Spleen (tissue), 7 donors: ENCODE results near the gene LHFPL5.

Source experiments
- POLR2A ChIP-seq, 3 donors: fragments of 450-650 bp; IDR thresholded peaks; one replicate each; pipeline ENCODE4 v1.5.1; 2017; ENCODE audit warnings: antibody characterized with exemption in 3 of 3, mild to moderate bottlenecking in 1 of 3
- POLR2AphosphoS5 ChIP-seq, 3 donors: sonication (generic); formaldehyde crosslinking; IDR thresholded peaks; one replicate each; pipeline ENCODE4 v1.5.1; 2017; ENCODE audit warnings: antibody characterized with exemption in 3 of 3
- TF ChIP-seq, protein P1 (sequence below), 11 experiments: fragments of 200-600 bp in 7 of 11; fragments of 450-650 bp in 4 of 11; sonication (generic) in 4 of 11; IDR thresholded peaks in 8 of 11; conservative IDR thresholded peaks in 3 of 11; 1 replicate in 7 of 11; 2 replicates in 4 of 11; pipeline versions ENCODE4 v1.4.0 to v1.8.0; 2016 to 2021; ENCODE audit warnings: antibody characterized with exemption in 11 of 11, inconsistent platforms in 4 of 11, mild to moderate bottlenecking in 1 of 11
- donor health status: DM: no; HTN: no; CAD: no; lungs with moderate emphysema.
- donor health status: DM: no; HTN: no; CAD: no.
- donor health status: DM: no; HTN: no; CAD: no.

DNA sequence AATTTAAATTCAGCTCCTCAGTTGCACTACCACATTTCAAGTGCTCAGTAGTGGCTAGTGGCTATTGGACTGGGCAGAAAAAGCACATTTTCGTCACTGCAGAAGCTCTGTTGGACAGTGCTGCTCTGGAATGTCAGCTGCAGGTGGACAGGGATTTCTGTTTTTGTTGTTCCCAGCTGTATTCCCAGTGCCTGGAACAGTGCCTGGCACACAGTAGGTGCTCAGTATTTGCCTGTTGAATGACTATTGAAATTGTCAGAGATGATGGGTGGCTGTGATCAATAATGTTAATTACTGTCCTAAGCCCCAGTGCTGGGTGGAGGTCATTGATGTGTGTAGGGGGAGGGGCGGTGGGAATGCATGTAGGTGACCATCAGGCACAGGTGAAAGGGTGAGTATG is 18.9 kb upstream of the LHFPL5 start:
- TF ChIP-seq, protein P1, sequence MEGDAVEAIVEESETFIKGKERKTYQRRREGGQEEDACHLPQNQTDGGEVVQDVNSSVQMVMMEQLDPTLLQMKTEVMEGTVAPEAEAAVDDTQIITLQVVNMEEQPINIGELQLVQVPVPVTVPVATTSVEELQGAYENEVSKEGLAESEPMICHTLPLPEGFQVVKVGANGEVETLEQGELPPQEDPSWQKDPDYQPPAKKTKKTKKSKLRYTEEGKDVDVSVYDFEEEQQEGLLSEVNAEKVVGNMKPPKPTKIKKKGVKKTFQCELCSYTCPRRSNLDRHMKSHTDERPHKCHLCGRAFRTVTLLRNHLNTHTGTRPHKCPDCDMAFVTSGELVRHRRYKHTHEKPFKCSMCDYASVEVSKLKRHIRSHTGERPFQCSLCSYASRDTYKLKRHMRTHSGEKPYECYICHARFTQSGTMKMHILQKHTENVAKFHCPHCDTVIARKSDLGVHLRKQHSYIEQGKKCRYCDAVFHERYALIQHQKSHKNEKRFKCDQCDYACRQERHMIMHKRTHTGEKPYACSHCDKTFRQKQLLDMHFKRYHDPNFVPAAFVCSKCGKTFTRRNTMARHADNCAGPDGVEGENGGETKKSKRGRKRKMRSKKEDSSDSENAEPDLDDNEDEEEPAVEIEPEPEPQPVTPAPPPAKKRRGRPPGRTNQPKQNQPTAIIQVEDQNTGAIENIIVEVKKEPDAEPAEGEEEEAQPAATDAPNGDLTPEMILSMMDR (IDR thresholded peaks at IDR 0.05 in 8 of 11, conservative IDR thresholded peaks at IDR 0.05 in 3 of 11) = no peak
- TF ChIP-seq POLR2AphosphoS5 (IDR thresholded peaks at IDR 0.05) = no peak
- no peak for TF ChIP-seq POLR2A (IDR thresholded peaks at IDR 0.05)
